Prostate gland (tissue), 2 donors: ENCODE data around the gene TEN1.

Experiments used
- CTCF ChIP-seq, 4 experiments: fragments of 200-600 bp in 2 of 4; fragments of 450-650 bp in 2 of 4; sonication (generic) in 2 of 4; IDR thresholded peaks; 1 replicate in 3 of 4; 2 replicates in 1 of 4; pipeline ENCODE4 v1.5.1; 2016 to 2019; ENCODE audit warnings: antibody characterized with exemption in 4 of 4, mild to moderate bottlenecking in 2 of 4, moderate library complexity in 2 of 4
- POLR2A ChIP-seq: fragments of 450-650 bp; IDR thresholded peaks from one replicate; pipeline ENCODE4 v1.6.1; 2016; ENCODE audit warnings: antibody characterized with exemption, mild to moderate bottlenecking
- POLR2AphosphoS5 ChIP-seq: sonication (generic); formaldehyde crosslinking; IDR thresholded peaks from one replicate; pipeline ENCODE4 v1.6.1; 2017; ENCODE audit warnings: antibody characterized with exemption

- no peak for TF ChIP-seq POLR2A
- no peak for TF ChIP-seq CTCF (IDR thresholded peaks at IDR 0.05)
- no peak for TF ChIP-seq POLR2AphosphoS5
Observed at GRCh38 chr17:75975757-75976174, 3.3 kb upstream of the TEN1 start.
